22Rv1 (cell line): ENCODE measurements around the gene PLPP7.

Source experiments
- H3K27ac ChIP-seq: fragments of 450-650 bp; 2 replicates; pipeline ENCODE4 v1.5.1; 2017
- ZFX ChIP-seq: fragments of 450-650 bp; IDR thresholded peaks from 2 replicates; pipeline ENCODE4 v1.6.1; 2017; ENCODE audit warnings: antibody characterized with exemption, borderline replicate concordance
- TF ChIP-seq, protein P1 (sequence below): fragments of 450-650 bp; IDR thresholded peaks from 2 replicates; pipeline ENCODE4 v1.5.1; 2017; ENCODE audit warnings: mild to moderate bottlenecking

Gene PLPP7

DNA sequence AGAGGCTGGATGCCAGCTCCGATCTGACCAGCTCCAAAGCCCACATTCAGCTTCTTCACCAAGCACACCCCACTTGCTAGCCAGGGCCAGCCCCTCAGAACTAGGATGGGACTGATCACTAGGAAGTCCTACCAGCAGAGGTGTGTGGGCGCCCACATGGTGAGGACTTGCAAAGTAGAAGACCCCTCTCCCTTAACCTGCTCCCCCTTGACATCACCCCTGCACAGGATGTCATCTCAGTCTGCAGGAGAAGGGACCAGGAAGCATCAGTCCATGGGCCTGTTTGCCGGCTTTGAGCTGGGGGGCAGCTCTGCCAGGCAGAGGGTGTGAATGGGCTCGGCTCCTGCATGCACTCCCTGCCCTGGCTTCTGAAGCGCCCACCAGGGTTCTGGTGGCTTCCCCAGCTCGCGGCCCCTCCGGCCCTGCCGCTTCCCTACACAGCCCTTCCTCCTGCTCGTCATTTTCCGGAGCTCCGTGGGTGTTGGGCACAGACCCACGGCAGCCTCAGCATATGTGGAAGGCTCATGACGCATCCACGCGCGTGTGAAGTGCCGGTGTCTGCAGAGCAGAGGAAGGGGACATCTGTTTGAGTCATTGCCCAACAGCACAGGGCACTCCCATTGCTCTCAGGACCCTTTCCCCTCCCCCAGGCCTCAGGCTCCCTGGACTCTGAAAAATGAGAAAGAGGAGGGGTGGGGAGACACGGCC is 9.5 kb upstream of the PLPP7 start:
- no peak overlapping the region for H3K27ac ChIP-seq
- no peak for TF ChIP-seq ZFX
- TF ChIP-seq, protein P1, sequence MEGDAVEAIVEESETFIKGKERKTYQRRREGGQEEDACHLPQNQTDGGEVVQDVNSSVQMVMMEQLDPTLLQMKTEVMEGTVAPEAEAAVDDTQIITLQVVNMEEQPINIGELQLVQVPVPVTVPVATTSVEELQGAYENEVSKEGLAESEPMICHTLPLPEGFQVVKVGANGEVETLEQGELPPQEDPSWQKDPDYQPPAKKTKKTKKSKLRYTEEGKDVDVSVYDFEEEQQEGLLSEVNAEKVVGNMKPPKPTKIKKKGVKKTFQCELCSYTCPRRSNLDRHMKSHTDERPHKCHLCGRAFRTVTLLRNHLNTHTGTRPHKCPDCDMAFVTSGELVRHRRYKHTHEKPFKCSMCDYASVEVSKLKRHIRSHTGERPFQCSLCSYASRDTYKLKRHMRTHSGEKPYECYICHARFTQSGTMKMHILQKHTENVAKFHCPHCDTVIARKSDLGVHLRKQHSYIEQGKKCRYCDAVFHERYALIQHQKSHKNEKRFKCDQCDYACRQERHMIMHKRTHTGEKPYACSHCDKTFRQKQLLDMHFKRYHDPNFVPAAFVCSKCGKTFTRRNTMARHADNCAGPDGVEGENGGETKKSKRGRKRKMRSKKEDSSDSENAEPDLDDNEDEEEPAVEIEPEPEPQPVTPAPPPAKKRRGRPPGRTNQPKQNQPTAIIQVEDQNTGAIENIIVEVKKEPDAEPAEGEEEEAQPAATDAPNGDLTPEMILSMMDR, result no peak

DNA sequence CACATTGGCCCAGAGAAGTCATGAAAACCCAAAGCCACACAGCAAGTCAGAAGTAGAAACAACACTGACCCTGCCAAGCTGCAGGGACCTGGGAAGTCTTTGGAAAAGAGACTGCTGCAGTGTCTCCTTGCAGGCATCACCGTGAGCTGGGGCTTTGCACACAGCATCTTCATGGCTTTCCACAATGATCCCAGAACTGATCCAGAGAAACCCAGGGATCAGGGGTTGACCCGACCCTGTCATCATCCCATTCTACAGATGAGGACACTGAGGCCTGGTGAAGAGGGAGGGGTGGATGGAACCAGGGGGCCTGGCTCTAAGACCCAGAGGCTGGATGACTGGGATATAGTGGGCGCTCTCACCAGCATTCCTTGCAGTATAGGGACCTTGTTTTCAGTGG is 8.9 kb upstream of the PLPP7 start:
- no peak for TF ChIP-seq ZFX
- TF ChIP-seq, protein P1, result no peak
- no peak overlapping the region for H3K27ac ChIP-seq

DNA sequence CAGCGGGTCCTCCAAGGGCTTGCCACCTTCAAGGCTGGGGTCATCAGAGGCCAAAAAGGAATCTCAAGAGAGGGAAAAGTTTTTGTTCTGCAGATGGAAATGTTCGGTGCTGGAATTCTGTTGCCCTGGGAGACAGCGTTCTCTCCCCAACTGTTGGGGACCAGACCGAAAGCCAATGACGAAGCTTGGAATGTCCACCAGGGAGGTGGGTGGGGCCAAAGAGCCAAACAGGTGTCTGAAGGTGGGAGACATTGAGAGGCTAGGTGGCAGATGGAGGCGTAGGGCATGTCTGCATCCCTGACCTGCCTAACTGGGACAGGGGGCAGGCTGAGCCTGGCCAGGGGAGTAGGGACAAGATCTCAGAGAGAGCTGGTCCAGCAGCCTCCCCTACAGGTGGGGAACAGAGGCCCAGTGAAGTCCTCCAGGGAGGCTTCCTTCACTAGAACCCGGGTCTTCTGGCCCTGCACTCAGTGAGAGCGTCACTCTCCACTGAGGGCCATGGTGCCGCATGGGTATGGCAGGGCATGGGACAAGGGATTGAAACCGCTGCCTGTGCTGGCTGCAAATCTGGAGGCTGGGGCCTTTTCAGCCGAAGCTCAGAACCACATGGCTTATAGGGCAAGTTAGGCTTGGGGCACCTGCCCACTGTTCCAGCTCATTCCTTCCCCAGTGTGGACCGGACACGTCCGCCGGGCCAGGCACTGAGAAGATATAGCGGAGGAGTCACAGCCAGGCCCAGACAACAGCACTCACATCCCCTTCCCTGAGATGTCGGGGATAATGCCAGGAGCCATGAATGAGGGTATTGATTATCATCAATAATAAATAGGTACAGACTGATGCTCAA is 8.2 kb upstream of the PLPP7 start:
- H3K27ac ChIP-seq, result no peak overlapping the region
- no peak for TF ChIP-seq ZFX
- TF ChIP-seq, protein P1, result no peak

GRCh38 chr9:131282175-131282574 is 7.3 kb upstream of the PLPP7 start:
- TF ChIP-seq ZFX, result no peak
- TF ChIP-seq, protein P1, result no peak

GRCh38 chr9:131282688-131283422 is 6.7 kb upstream of the PLPP7 start:
- TF ChIP-seq ZFX, result no peak
- TF ChIP-seq, protein P1, result no peak
- H3K27ac ChIP-seq, result no peak overlapping the region

More at GRCh38 chr9:131282175-131282574, 7.3 kb upstream of the PLPP7 start:
- H3K27ac ChIP-seq, result no peak overlapping the region

DNA sequence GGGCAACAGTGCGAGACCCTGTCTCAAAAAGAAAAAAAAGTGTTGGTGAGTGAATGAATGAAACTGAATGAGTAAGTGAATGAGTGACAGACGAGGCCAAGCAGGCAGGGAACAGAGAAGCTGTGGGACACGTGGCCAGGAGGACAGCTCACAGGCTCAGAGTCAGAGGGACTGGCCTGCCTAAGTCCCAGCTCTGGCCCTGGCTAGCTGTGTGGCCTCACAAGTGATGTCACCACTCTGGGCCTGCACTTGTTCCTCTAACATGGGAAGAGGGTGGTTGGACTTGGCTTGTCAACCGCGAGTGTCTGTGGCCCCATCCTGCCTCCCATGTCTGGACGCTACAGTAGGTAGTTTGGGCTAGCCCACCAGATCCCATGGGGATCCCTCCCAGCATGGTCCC is 4.7 kb upstream of the PLPP7 start:
- no peak overlapping the region for H3K27ac ChIP-seq
- TF ChIP-seq, protein P1, result no peak
